Activated naive CD4-positive, alpha-beta T cell treated with anti-CD3 and anti-CD28 coated beads, Interleukin-2, amount 10 ng/mL, durations not matched to agents 7 days and 5 days (primary cell): ENCODE data around the gene MED13L.

Experiments
- CTCF ChIA-PET: fragments of 350-600 bp; sonication (Branson Sonifier 250); formaldehyde crosslinking; loops from one replicate; lab custom pipeline; 2021; ENCODE audit warnings: antibody characterized with exemption; lab: Charles Lee
- DNase-seq: peaks from one replicate; pipeline ENCODE4 v3.0.0-alpha.2; 2020
- H3K27ac Mint-ChIP-seq: one replicate; pipeline ENCODE4 v1.8.0; 2021; ENCODE audit warnings: mild to moderate bottlenecking, moderate library complexity, mixed read lengths
- H3K27me3 Mint-ChIP-seq: one replicate; pipeline ENCODE4 v1.8.0; 2021; ENCODE audit warnings: mild to moderate bottlenecking, mixed read lengths
- H3K36me3 Mint-ChIP-seq: one replicate; pipeline ENCODE4 v1.8.0; 2021; ENCODE audit warnings: mixed read lengths
- H3K4me1 Mint-ChIP-seq: one replicate; pipeline ENCODE4 v1.8.0; 2021; ENCODE audit warnings: mixed read lengths
- H3K4me3 Mint-ChIP-seq: one replicate; pipeline ENCODE4 v1.8.0; 2021; ENCODE audit warnings: mild to moderate bottlenecking, moderate library complexity, mixed read lengths
- H3K9me3 Mint-ChIP-seq: one replicate; pipeline ENCODE4 v1.8.0; 2021; ENCODE audit warnings: mixed read lengths

MED13L gene

GRCh38 chr12:115941362-115941761 is 336.1 kb downstream of the MED13L start:
- Mint-ChIP-seq H3K4me1 (no peaks in the 10 kb centered on the region), H3K9me3 (peaks cover 7% of the 10 kb centered on the region), H3K27me3 (peaks cover 8% of the 10 kb centered on the region), H3K27ac (no peak overlapping the region), H3K36me3 (no peaks in the 10 kb centered on the region), H3K4me3 (no peak overlapping the region)
- CTCF ChIA-PET, result no interaction called here
- no peak for DNase-seq

- CTCF ChIA-PET, result no interaction called here
- no peak overlapping the region for H3K27ac Mint-ChIP-seq
- DNase-seq, result no peak
- H3K36me3 Mint-ChIP-seq, result no peaks in the 10 kb centered on the region
- no peaks in the 10 kb centered on the region for H3K4me1 Mint-ChIP-seq
- H3K4me3 Mint-ChIP-seq, result no peak overlapping the region
- H3K27me3 Mint-ChIP-seq, result peaks cover 8% of the 10 kb centered on the region
- peaks cover 7% of the 10 kb centered on the region for H3K9me3 Mint-ChIP-seq
Measured at GRCh38 chr12:115938794-115939377, 338.6 kb downstream of the MED13L start.

DNA sequence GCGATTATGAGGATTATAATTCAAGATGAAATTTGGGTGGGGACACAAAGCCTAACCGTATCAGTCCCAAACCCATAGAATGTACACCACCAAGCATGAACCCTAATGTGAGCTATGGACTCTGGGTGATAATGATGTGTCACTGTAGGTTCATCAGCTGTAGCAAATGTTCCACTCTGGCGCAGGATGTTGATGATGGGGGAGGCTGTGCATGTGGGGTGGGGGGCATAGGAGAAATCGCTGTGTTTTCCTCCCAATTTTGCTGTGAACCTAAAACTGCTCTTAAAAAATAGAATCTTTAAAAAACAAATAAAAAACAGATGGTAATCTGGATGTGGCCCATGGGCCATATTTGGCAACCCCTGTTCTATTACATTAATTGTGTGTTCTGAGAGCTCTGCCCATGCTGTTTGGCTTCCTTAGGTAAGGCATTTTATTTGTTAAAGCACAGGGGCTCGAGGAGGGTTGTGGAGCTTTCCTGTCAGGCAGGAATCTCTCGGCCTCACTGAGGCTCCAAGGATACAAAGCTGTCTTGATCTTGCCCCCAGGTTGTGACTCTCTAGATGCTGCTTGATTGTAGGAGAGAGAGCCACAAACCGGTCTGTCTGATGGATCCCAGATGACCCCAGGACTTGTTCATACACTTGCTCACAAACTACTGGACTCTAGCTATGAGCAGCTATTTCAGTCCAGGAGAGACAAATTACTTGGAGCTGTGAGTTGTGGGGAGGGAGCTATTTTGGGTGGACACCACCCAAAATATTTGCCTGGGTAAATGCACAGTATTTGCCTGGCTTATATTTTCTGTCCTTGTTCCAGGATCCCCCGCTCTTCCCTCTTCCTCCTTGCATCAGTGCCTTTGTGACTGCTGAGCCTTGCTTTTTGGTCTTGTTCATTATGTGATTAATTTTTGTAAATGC is 340.2 kb downstream of the MED13L start:
- Mint-ChIP-seq H3K27ac (no peak overlapping the region), H3K9me3 (peaks cover 7% of the 10 kb centered on the region), H3K4me3 (no peak overlapping the region), H3K27me3 (peaks cover 8% of the 10 kb centered on the region), H3K4me1 (no peaks in the 10 kb centered on the region), H3K36me3 (no peaks in the 10 kb centered on the region)
- DNase-seq, result no peak
- CTCF ChIA-PET, result no interaction called here

DNA sequence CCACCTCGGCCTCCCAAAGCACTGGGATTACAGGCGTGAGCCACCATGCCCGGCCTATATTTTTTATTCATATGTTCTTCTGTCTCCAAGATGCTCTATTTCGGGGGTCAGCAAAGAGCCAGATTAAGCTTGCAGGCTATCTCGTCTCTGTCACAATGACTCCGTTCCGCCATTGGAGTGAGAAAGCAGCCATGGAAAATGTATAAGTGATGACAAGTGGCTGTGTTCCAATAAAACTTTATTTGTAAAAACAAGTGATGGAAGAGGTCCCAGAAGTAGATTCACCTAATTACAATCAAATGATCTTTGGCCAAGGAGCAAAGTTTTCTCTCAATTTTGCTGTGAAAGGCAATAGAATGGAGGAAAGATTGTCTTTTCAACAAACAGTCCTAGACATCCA is 342.6 kb downstream of the MED13L start:
- CTCF ChIA-PET, result no interaction called here
- no peak for DNase-seq
- no peak overlapping the region for H3K4me3 Mint-ChIP-seq
- H3K36me3 Mint-ChIP-seq, result no peaks in the 10 kb centered on the region
- H3K4me1 Mint-ChIP-seq, result no peaks in the 10 kb centered on the region
- H3K27ac Mint-ChIP-seq, result no peak overlapping the region
- peaks cover 7% of the 10 kb centered on the region for H3K9me3 Mint-ChIP-seq
- H3K27me3 Mint-ChIP-seq, result no peaks in the 10 kb centered on the region

- Mint-ChIP-seq H3K9me3 (peaks cover 5% of the 10 kb centered on the region), H3K27ac (no peak overlapping the region), H3K4me3 (no peak overlapping the region), H3K4me1 (no peaks in the 10 kb centered on the region), H3K36me3 (no peaks in the 10 kb centered on the region), H3K27me3 (no peaks in the 10 kb centered on the region)
- CTCF ChIA-PET, result no interaction called here
- no peak for DNase-seq
Measured at GRCh38 chr12:115934046-115934445, 343.4 kb downstream of the MED13L start.

GRCh38 chr12:115932066-115932465 is 345.4 kb downstream of the MED13L start:
- no peaks in the 10 kb centered on the region for H3K4me1 Mint-ChIP-seq
- H3K27me3 Mint-ChIP-seq, result peaks cover 6% of the 10 kb centered on the region
- no peaks in the 10 kb centered on the region for H3K36me3 Mint-ChIP-seq
- no peak overlapping the region for H3K4me3 Mint-ChIP-seq
- no peak overlapping the region for H3K27ac Mint-ChIP-seq
- H3K9me3 Mint-ChIP-seq, result no peaks in the 10 kb centered on the region
- no peak for DNase-seq
- CTCF ChIA-PET, result no interaction called here

DNA sequence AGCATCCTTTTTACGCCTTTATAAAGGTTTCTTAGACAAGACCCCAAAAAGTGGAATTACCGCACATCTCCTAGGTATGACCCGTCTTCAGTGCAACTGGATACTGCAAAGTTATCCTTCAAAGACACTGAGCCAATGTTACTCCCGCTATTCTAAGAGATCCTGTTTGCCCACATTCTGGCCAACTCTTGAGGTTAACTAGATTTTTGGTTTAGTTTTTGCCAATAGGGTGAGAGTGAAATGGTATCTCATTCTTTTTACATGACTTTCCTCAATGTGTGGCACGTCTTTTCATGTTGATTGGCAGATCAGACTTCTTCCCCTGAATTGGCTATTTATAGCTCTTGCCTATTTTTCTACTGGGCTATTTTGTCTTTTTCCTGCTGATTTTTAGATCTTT is 347.2 kb downstream of the MED13L start:
- Mint-ChIP-seq H3K27me3 (peaks cover 13% of the 10 kb centered on the region), H3K4me3 (no peak overlapping the region), H3K4me1 (no peaks in the 10 kb centered on the region), H3K9me3 (no peaks in the 10 kb centered on the region), H3K36me3 (no peaks in the 10 kb centered on the region), H3K27ac (no peak overlapping the region)
- DNase-seq, result no peak
- CTCF ChIA-PET, result interaction anchor here (1.2 kb wide), 1 partner anchor 12 kb away, joined by 3 read pairs; no protein-coding TSS in a partner anchor

GRCh38 chr12:115926037-115926670 is 351.3 kb downstream of the MED13L start:
- H3K36me3 Mint-ChIP-seq, result no peaks in the 10 kb centered on the region
- CTCF ChIA-PET, result interaction anchor here (2.3 kb wide), 1 partner anchor 8 kb away, joined by 7 read pairs; no protein-coding TSS in a partner anchor
- H3K4me3 Mint-ChIP-seq, result no peak overlapping the region
- DNase-seq, result no peak
- H3K27ac Mint-ChIP-seq, result no peak overlapping the region
- H3K27me3 Mint-ChIP-seq, result peaks cover 28% of the 10 kb centered on the region
- H3K9me3 Mint-ChIP-seq, result peaks cover 8% of the 10 kb centered on the region
- H3K4me1 Mint-ChIP-seq, result no peaks in the 10 kb centered on the region

DNA sequence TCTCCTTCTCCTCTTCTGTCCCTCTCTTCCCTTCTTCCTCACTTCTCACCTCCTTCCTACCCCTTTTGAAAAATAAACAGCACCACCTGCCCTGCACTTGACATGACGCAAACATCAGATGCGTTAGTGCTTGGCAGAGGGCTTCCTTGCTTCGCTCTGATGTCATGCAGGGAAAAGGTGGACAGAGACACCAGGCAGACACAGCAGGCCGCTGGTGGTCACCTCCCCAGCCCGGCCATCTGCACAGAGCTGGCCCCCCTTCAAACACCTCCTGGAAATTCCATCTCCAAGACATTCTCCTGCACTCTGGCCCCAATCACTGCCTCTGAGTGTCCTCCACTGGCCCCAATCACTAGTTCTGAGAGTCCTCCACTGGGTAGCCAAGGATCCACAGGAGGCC is 353.6 kb downstream of the MED13L start:
- peaks cover 8% of the 10 kb centered on the region for H3K9me3 Mint-ChIP-seq
- H3K27ac Mint-ChIP-seq, result no peak overlapping the region
- H3K27me3 Mint-ChIP-seq, result peaks cover 33% of the 10 kb centered on the region
- H3K4me3 Mint-ChIP-seq, result no peak overlapping the region
- no peak for DNase-seq
- no peaks in the 10 kb centered on the region for H3K4me1 Mint-ChIP-seq
- H3K36me3 Mint-ChIP-seq, result no peaks in the 10 kb centered on the region
- CTCF ChIA-PET, result no interaction called here

GRCh38 chr12:115922952-115923564 is 354.4 kb downstream of the MED13L start:
- no peaks in the 10 kb centered on the region for H3K36me3 Mint-ChIP-seq
- DNase-seq, result no peak
- H3K4me3 Mint-ChIP-seq, result no peak overlapping the region
- no peak overlapping the region for H3K27ac Mint-ChIP-seq
- H3K27me3 Mint-ChIP-seq, result peaks cover 37% of the 10 kb centered on the region
- no peaks in the 10 kb centered on the region for H3K4me1 Mint-ChIP-seq
- CTCF ChIA-PET, result interaction anchor here (0.8 to 1.0 kb wide), 3 partner anchors 11 to 787 kb away, joined by 3 read pairs; no protein-coding TSS in a partner anchor
- peaks cover 8% of the 10 kb centered on the region for H3K9me3 Mint-ChIP-seq

DNA sequence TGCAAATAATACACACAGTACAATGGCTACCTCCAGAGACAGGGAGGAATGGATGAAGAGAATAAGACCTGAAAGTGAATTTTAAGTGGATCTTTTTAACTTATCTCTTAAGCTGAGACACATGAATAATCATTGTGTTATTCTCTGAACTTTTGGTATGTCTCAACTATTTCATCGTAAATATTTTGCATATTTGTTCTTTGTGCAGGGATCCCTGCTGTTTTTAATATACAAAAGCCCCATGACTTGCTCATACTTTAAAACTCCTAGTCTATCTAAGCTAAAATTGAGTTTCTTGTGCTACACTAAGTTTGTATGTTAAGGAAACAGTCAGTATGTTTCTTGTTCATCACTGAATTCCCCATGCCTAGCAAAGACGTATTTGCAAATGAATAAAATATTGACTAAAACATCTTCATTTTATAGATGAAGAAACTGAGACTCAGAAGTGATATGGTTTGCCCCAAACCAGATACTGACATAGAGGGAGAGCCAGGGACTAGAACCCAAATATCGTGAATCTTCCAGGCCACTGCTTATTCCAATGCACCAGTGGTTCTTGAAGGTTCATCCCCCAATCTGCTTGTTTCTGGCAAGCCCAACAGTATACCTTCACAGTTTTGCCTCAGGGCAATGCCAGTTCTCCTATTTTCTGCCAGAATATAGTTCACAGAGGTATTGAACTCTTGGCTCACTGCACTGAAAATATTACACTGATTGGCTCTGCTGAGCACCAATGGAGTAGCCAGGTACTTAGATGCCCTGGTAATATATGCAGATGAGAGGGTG is 356.9 kb downstream of the MED13L start:
- CTCF ChIA-PET, result no interaction called here
- Mint-ChIP-seq H3K4me1 (peaks cover 3% of the 10 kb centered on the region), H3K4me3 (no peak overlapping the region), H3K36me3 (no peaks in the 10 kb centered on the region), H3K27me3 (peaks cover 48% of the 10 kb centered on the region), H3K9me3 (peaks cover 8% of the 10 kb centered on the region), H3K27ac (no peak overlapping the region)
- no peak for DNase-seq

DNA sequence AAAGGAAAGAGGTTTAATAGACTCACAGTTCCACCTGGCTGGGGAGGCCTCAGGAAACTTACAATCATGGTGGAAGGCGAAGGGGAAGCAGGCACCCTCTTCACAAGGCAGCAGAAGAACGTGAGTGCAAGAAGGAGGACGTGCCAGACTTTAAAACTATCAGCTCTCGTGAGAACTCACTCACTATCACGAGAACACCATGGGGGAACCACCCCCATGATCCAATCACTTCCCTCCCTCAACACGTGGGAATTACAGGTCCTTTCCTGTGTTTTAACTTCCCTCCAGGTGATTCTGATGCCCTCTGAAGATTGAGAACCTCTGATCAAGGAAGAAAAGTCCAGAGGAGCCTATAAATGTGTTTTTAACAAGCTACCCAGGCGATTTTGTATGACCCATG is 358.7 kb downstream of the MED13L start:
- Mint-ChIP-seq H3K4me3 (no peak overlapping the region), H3K36me3 (no peaks in the 10 kb centered on the region), H3K27me3 (peaks cover 48% of the 10 kb centered on the region), H3K27ac (no peak overlapping the region), H3K9me3 (peaks cover 8% of the 10 kb centered on the region), H3K4me1 (peaks cover 3% of the 10 kb centered on the region)
- CTCF ChIA-PET, result interaction anchor here (0.8 to 1.8 kb wide), 7 partner anchors 9 to 1938 kb away, joined by 3 to 8 read pairs (median 5); no protein-coding TSS in a partner anchor
- DNase-seq, result no peak

DNA sequence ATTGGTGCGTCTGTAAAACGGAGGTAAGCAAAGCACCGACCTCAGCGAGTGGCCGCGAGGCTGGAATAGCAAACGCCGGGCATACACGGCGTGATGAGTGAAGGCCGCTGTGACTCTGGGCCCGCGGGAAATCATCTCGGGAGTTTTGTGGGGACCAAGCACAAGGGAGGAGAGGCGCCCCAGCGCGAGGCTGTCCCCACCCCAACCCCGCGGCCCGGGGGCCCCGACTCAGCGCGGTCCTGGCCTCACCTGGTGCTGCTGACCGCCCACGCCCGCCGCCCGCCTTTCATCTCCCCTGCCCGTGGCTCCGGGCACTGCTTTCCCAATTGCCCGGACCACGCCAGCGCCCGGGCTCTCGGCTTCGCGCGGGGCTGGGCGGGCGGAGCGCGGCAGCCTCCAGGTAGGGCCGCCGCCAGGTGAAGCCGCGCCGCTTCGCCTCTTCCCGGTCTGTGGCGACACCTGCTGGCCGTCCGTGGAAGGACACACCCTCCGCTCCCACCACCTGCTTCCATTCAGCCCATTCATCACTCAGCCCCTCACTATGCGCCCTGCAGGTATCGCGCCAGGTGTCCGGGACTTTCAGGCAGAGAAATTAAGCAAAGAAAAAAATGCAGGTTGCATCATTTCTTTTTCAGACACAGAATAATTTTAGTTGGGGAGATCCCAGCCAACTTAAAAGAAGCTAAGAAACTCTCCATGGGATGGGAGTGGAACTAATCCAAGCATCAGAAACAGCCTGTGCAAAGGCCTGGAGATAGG is 360.4 kb downstream of the MED13L start:
- no peak overlapping the region for H3K4me3 Mint-ChIP-seq
- peaks cover 45% of the 10 kb centered on the region for H3K27me3 Mint-ChIP-seq
- H3K9me3 Mint-ChIP-seq, result no peaks in the 10 kb centered on the region
- CTCF ChIA-PET, result interaction anchor here (0.6 to 1.8 kb wide), 12 partner anchors 10 to 1950 kb away, joined by 3 to 8 read pairs (median 3); no protein-coding TSS in a partner anchor
- DNase-seq, result peak; percentile 78
- H3K27ac Mint-ChIP-seq, result no peak overlapping the region
- no peaks in the 10 kb centered on the region for H3K36me3 Mint-ChIP-seq
- peaks cover 3% of the 10 kb centered on the region for H3K4me1 Mint-ChIP-seq
